HEK293 (cell line): ENCODE data around the gene ADRA2C.

Experiments
- GLI2 ChIP-seq: fragments of 450-650 bp; formaldehyde crosslinking; IDR thresholded peaks from 2 replicates; pipeline ENCODE4; 2017; ENCODE audit warnings: missing biosample characterization, missing genetic modification characterization, low read depth, borderline replicate concordance
- PRDM1 ChIP-seq: fragments of 450-650 bp; formaldehyde crosslinking; IDR thresholded peaks from 2 replicates; pipeline ENCODE4; 2016; ENCODE audit warnings: missing biosample characterization, missing genetic modification characterization
- ZNF571 ChIP-seq: fragments of 450-650 bp; formaldehyde crosslinking; IDR thresholded peaks from 2 replicates; pipeline ENCODE4 v1.5.0; 2017; ENCODE audit warnings: missing biosample characterization, missing genetic modification characterization
- TF ChIP-seq, protein P1 (sequence below): fragments of 450-650 bp; formaldehyde crosslinking; IDR thresholded peaks from 2 replicates; pipeline ENCODE4 v1.5.1; 2016; ENCODE audit warnings: missing biosample characterization, missing genetic modification characterization
- TF ChIP-seq, protein P2 (sequence below): fragments of 450-650 bp; formaldehyde crosslinking; IDR thresholded peaks from 2 replicates; pipeline ENCODE4 v1.5.1; 2016; ENCODE audit warnings: missing biosample characterization, missing genetic modification characterization
- TF ChIP-seq, protein P3 (sequence below): fragments of 450-650 bp; formaldehyde crosslinking; IDR thresholded peaks from 2 replicates; pipeline ENCODE4 v1.5.1; 2016; ENCODE audit warnings: missing biosample characterization, missing genetic modification characterization

DNA sequence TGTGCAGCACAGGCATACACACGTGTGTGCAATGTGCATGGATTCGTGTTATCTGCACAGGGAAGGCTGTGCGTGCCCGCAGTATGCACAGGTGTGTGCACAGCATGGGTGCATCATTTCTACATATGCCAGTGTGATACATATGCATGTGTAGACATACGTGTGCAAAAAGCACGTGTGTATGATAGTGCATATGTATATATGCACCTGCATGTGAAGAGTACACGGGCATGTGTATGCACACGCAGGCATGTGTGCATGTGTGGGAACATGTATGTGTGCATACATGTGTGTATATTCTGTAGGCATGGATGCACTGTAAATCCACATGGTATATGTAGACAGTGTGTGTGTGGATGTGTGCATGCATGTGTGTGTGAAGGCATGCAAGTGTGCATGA is 3.9 kb upstream of the ADRA2C start:
- TF ChIP-seq, protein P1, sequence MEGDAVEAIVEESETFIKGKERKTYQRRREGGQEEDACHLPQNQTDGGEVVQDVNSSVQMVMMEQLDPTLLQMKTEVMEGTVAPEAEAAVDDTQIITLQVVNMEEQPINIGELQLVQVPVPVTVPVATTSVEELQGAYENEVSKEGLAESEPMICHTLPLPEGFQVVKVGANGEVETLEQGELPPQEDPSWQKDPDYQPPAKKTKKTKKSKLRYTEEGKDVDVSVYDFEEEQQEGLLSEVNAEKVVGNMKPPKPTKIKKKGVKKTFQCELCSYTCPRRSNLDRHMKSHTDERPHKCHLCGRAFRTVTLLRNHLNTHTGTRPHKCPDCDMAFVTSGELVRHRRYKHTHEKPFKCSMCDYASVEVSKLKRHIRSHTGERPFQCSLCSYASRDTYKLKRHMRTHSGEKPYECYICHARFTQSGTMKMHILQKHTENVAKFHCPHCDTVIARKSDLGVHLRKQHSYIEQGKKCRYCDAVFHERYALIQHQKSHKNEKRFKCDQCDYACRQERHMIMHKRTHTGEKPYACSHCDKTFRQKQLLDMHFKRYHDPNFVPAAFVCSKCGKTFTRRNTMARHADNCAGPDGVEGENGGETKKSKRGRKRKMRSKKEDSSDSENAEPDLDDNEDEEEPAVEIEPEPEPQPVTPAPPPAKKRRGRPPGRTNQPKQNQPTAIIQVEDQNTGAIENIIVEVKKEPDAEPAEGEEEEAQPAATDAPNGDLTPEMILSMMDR (tag by site-specific recombination): no peak
- TF ChIP-seq, protein P2, sequence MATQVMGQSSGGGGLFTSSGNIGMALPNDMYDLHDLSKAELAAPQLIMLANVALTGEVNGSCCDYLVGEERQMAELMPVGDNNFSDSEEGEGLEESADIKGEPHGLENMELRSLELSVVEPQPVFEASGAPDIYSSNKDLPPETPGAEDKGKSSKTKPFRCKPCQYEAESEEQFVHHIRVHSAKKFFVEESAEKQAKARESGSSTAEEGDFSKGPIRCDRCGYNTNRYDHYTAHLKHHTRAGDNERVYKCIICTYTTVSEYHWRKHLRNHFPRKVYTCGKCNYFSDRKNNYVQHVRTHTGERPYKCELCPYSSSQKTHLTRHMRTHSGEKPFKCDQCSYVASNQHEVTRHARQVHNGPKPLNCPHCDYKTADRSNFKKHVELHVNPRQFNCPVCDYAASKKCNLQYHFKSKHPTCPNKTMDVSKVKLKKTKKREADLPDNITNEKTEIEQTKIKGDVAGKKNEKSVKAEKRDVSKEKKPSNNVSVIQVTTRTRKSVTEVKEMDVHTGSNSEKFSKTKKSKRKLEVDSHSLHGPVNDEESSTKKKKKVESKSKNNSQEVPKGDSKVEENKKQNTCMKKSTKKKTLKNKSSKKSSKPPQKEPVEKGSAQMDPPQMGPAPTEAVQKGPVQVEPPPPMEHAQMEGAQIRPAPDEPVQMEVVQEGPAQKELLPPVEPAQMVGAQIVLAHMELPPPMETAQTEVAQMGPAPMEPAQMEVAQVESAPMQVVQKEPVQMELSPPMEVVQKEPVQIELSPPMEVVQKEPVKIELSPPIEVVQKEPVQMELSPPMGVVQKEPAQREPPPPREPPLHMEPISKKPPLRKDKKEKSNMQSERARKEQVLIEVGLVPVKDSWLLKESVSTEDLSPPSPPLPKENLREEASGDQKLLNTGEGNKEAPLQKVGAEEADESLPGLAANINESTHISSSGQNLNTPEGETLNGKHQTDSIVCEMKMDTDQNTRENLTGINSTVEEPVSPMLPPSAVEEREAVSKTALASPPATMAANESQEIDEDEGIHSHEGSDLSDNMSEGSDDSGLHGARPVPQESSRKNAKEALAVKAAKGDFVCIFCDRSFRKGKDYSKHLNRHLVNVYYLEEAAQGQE (tag by site-specific recombination): no peak
- no peak for TF ChIP-seq GLI2 (tag by site-specific recombination)
- TF ChIP-seq PRDM1 (tag by site-specific recombination): no peak
- no peak for TF ChIP-seq ZNF571 (tag by site-specific recombination)
- TF ChIP-seq, protein P3, sequence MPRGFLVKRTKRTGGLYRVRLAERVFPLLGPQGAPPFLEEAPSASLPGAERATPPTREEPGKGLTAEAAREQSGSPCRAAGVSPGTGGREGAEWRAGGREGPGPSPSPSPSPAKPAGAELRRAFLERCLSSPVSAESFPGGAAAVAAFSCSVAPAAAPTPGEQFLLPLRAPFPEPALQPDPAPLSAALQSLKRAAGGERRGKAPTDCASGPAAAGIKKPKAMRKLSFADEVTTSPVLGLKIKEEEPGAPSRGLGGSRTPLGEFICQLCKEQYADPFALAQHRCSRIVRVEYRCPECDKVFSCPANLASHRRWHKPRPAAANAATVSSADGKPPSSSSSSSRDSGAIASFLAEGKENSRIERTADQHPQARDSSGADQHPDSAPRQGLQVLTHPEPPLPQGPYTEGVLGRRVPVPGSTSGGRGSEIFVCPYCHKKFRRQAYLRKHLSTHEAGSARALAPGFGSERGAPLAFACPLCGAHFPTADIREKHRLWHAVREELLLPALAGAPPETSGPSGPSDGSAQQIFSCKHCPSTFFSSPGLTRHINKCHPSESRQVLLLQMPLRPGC: no peak
